Thoracic aorta (tissue), 2 donors: ENCODE measurements around the gene POFUT2. TPM values are rescaled to one million over a fixed set of nuclear protein-coding genes. Genes with fewer than 3 reads are reported as not detected.

Experiments
- ATAC-seq: fragments of 150-250 bp; one replicate; pipeline ENCODE4 v1.8.0; 2017; ENCODE audit warnings: low read depth; ENCODE audit not compliant: insufficient number of reproducible peaks, low FRiP score
- DNase-seq: peaks from one replicate; pipeline ENCODE4 v3.0.0-alpha.2; 2020; ENCODE audit warnings: low spot score
- H3K27ac ChIP-seq, 2 donors: fragments of 200-600 bp; sonication (generic); 1 replicate in 1 of 2; 2 replicates in 1 of 2; pipeline ENCODE4 v1.5.1; 2016; ENCODE audit warnings: mild to moderate bottlenecking in 2 of 2, moderate library complexity in 2 of 2
- H3K27me3 ChIP-seq: fragments of 200-600 bp; sonication (generic); replicated peaks from 2 replicates; pipeline ENCODE4 v1.6.0; 2016; ENCODE audit warnings: mild to moderate bottlenecking; ENCODE audit not compliant: insufficient read depth
- H3K36me3 ChIP-seq: fragments of 200-600 bp; sonication (generic); one replicate; pipeline ENCODE4 v1.5.1; 2016
- H3K4me1 ChIP-seq, 2 donors: fragments of 200-600 bp; sonication (generic); 1 replicate in 1 of 2; 2 replicates in 1 of 2; pipeline versions ENCODE4 v1.5.1 to v1.6.0; 2016; ENCODE audit warnings: low read depth in 2 of 2, mild to moderate bottlenecking in 1 of 2; ENCODE audit not compliant: control insufficient read depth in 1 of 2
- H3K4me3 ChIP-seq: fragments of 200-600 bp; sonication (generic); 2 replicates; pipeline ENCODE4 v1.5.1; 2016; ENCODE audit warnings: mild to moderate bottlenecking
- H3K9me3 ChIP-seq: fragments of 200-600 bp; sonication (generic); 2 replicates; pipeline ENCODE4 v1.5.1; 2016
- CTCF ChIP-seq: fragments of 200-600 bp; sonication (generic); IDR thresholded peaks from one replicate; pipeline ENCODE4 v1.5.1; 2019; ENCODE audit warnings: antibody characterized with exemption
- total RNA-seq, 2 donors: library from RNA; depleted of rRNA; stranded (reverse); fragments of >200 nt; gene quantifications; one replicate each; pipeline versions ENCODE4 v1.1.0 to v1.2.3, GENCODE V29; 2016

Gene POFUT2
- total RNA-seq, 2 donors from 2014 or later, result 70.8 to 87.3 TPM

GRCh38 chr21:45322231-45322959 lies 34.7 kb upstream of the POFUT2 start:
- no peaks in the 10 kb centered on the region for H3K27me3 ChIP-seq
- TF ChIP-seq CTCF, result peak; percentile 12
- DNase-seq, result no peak
- ATAC-seq, result no peak
- no peak overlapping the region for H3K4me3 ChIP-seq
- peaks cover 33 to 78% of the 10 kb centered on the region in 2 donors for H3K4me1 ChIP-seq
- H3K36me3 ChIP-seq, result no peaks in the 10 kb centered on the region
- peak overlapping the region; percentile 98 to 99 for H3K27ac ChIP-seq
- no peaks in the 10 kb centered on the region for H3K9me3 ChIP-seq

GRCh38 chr21:45320261-45321025 lies 32.7 kb upstream of the POFUT2 start:
- Histone ChIP-seq H3K27ac (peak overlapping the region; percentile 98 to 99), H3K9me3 (no peaks in the 10 kb centered on the region), H3K4me1 (peaks cover 38 to 77% of the 10 kb centered on the region in 2 donors), H3K4me3 (peak overlapping the region; percentile 23), H3K36me3 (no peaks in the 10 kb centered on the region), H3K27me3 (no peaks in the 10 kb centered on the region)
- no peak for TF ChIP-seq CTCF
- no peak for DNase-seq
- ATAC-seq, result no peak

GRCh38 chr21:45319461-45320211 lies 31.9 kb upstream of the POFUT2 start:
- TF ChIP-seq CTCF, result peak; percentile 9
- DNase-seq (peak; percentile 59), ATAC-seq (peak; percentile 71)
- Histone ChIP-seq H3K9me3 (no peaks in the 10 kb centered on the region), H3K36me3 (no peaks in the 10 kb centered on the region), H3K4me3 (no peak overlapping the region), H3K27ac (peak overlapping the region; percentile 98 to 99), H3K4me1 (peaks cover 38 to 74% of the 10 kb centered on the region in 2 donors), H3K27me3 (no peaks in the 10 kb centered on the region)

GRCh38 chr21:45318556-45319404 lies 31.1 kb upstream of the POFUT2 start:
- H3K4me3 ChIP-seq, result no peak overlapping the region
- TF ChIP-seq CTCF, result no peak
- H3K27me3 ChIP-seq, result no peaks in the 10 kb centered on the region
- no peaks in the 10 kb centered on the region for H3K9me3 ChIP-seq
- H3K36me3 ChIP-seq, result no peaks in the 10 kb centered on the region
- H3K27ac ChIP-seq, result peak overlapping the region; percentile 98 to 99
- peaks cover 35 to 70% of the 10 kb centered on the region in 2 donors for H3K4me1 ChIP-seq
- no peak for DNase-seq
- peak; percentile 4 for ATAC-seq
